ENCODE results near the gene SENP2. TPM values are rescaled to one million over a fixed set of nuclear protein-coding genes. Genes with fewer than 3 reads are reported as not detected.

Gene SENP2
- total and polyA plus RNA-seq, 9 of the 15 experiments (the other 6 are each of a cell fraction or from before 2014, with no cell fraction given) = 11.8 to 67.1 (median 41.1) TPM

GRCh38 chr3:185555101-185555501, 31.0 kb upstream of the SENP2 start (continued):
- TF ChIP-seq ZNF512 (tag; IDR thresholded peaks at IDR 0.05) (no peak), ESRRA (IDR thresholded peaks at IDR 0.05; ENCODE audit: borderline replicate concordance, low read depth) (no peak), EGR1 (conservative IDR thresholded peaks at IDR 0.05) (no peak), ELF2 (CRISPR knock-in tag; IDR thresholded peaks at IDR 0.05) (no peak), RBFOX2 (IDR thresholded peaks at IDR 0.05; ENCODE audit: low read depth, low read length) (no peak), AFF1 (IDR thresholded peaks at IDR 0.05; ENCODE audit: low read depth in 1 of 2, partially characterized antibody in 2 of 2) (no peak), CBX5 (IDR thresholded peaks at IDR 0.05; ENCODE audit: borderline replicate concordance, low read depth) (no peak), SMARCA4 (IDR thresholded peaks at IDR 0.05) (peak; percentile 86), JUND (IDR thresholded peaks at IDR 0.05; ENCODE audit: borderline replicate concordance, low read depth, low read length) (peak; percentile 88), JUND (tag; IDR thresholded peaks at IDR 0.05; ENCODE audit: borderline replicate concordance, low read depth, low read length) (peak; percentile 67; the same call in 2 of the 3 replicates), RBM25 (IDR thresholded peaks at IDR 0.05; ENCODE audit: low read depth, low read length, severe bottlenecking) (no peak), RCOR1 (IDR thresholded peaks at IDR 0.05; ENCODE audit: borderline replicate concordance in 1 of 2, low read depth in 2 of 2, low read length in 2 of 2) (peak; percentile 55 to 67; a peak in 2 of 4 replicates), ASH1L (IDR thresholded peaks at IDR 0.05; ENCODE audit: borderline replicate concordance, low read depth, partially characterized antibody) (no peak), ILK (tag; IDR thresholded peaks at IDR 0.05; ENCODE audit: borderline replicate concordance, low read depth) (no peak), BHLHE40 (IDR thresholded peaks at IDR 0.05; ENCODE audit: low read length) (no peak), CXXC5 (CRISPR knock-in tag; IDR thresholded peaks at IDR 0.05) (0 out of 2 replicates have a peak, but pooled peaks have one; percentile 12), ARNT (IDR thresholded peaks at IDR 0.05) (no peak), MTA2 (IDR thresholded peaks at IDR 0.05; ENCODE audit: low read depth) (peak; percentile 67), ZNF324 (CRISPR knock-in tag; IDR thresholded peaks at IDR 0.05) (no peak)
- TF ChIP-seq, protein P1, sequence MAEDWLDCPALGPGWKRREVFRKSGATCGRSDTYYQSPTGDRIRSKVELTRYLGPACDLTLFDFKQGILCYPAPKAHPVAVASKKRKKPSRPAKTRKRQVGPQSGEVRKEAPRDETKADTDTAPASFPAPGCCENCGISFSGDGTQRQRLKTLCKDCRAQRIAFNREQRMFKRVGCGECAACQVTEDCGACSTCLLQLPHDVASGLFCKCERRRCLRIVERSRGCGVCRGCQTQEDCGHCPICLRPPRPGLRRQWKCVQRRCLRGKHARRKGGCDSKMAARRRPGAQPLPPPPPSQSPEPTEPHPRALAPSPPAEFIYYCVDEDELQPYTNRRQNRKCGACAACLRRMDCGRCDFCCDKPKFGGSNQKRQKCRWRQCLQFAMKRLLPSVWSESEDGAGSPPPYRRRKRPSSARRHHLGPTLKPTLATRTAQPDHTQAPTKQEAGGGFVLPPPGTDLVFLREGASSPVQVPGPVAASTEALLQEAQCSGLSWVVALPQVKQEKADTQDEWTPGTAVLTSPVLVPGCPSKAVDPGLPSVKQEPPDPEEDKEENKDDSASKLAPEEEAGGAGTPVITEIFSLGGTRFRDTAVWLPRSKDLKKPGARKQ (CRISPR knock-in tag; IDR thresholded peaks at IDR 0.05) = no peak
- TF ChIP-seq, protein P2, sequence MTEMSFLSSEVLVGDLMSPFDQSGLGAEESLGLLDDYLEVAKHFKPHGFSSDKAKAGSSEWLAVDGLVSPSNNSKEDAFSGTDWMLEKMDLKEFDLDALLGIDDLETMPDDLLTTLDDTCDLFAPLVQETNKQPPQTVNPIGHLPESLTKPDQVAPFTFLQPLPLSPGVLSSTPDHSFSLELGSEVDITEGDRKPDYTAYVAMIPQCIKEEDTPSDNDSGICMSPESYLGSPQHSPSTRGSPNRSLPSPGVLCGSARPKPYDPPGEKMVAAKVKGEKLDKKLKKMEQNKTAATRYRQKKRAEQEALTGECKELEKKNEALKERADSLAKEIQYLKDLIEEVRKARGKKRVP (CRISPR knock-in tag; IDR thresholded peaks at IDR 0.05) = no peak
